Body of pancreas (tissue), 4 donors: ENCODE results near the gene C4B. TPM values are rescaled to one million over a fixed set of nuclear protein-coding genes. Genes with fewer than 3 reads are reported as not detected.
A peak's percentile ranks its signal among the peaks of the same experiment; 100 is the strongest.
"Not testable (repeated sequence)": the region's sequence is repeated elsewhere in the genome, so short reads cannot be mapped to it uniquely, and the experiment has no call there.

Experiments
- ATAC-seq: fragments of 150-250 bp; one replicate; pipeline ENCODE4 v1.9.1; 2016
- DNase-seq, 4 donors: peaks; one replicate each; pipeline ENCODE4 v3.0.0-alpha.2; 2019
- H3K27ac ChIP-seq, 4 donors: fragments of 200-600 bp; sonication (generic); 1 replicate in 3 of 4; 2 replicates in 1 of 4; pipeline versions ENCODE4 v1.5.1 to v1.6.1; 2016 to 2019; ENCODE audit warnings: mild to moderate bottlenecking in 1 of 4, mixed read lengths in 1 of 4, moderate library complexity in 1 of 4
- H3K27me3 ChIP-seq, 2 donors: fragments of 200-600 bp; sonication (generic); one replicate each; pipeline ENCODE4 v1.6.0; 2016; ENCODE audit warnings: mild to moderate bottlenecking in 1 of 2
- H3K36me3 ChIP-seq, 2 donors: fragments of 200-600 bp; sonication (generic); replicated peaks in 1 of 2; 2 replicates each; pipeline ENCODE4 v1.5.1; 2016; ENCODE audit warnings: low read depth in 2 of 2; ENCODE audit not compliant: insufficient read depth in 1 of 2
- H3K4me1 ChIP-seq: fragments of 200-600 bp; sonication (generic); one replicate; pipeline ENCODE4 v1.6.0; 2016
- H3K4me3 ChIP-seq, 2 donors: fragments of 200-600 bp; sonication (generic); 1 replicate in 1 of 2; 2 replicates in 1 of 2; pipeline ENCODE4 v1.5.1; 2016 to 2019
- H3K9me3 ChIP-seq, 3 donors: fragments of 200-600 bp; sonication (generic); 1 replicate in 2 of 3; 2 replicates in 1 of 3; pipeline ENCODE4 v1.5.1; 2016
- CTCF ChIP-seq, 7 experiments: fragments of 450-650 bp in 4 of 7; fragments of 200-600 bp in 3 of 7; sonication (generic) in 3 of 7; IDR thresholded peaks; one replicate each; pipeline ENCODE4 v1.5.1; 2016 to 2019; ENCODE audit warnings: antibody characterized with exemption in 7 of 7
- POLR2A ChIP-seq, 3 donors: fragments of 450-650 bp; IDR thresholded peaks; one replicate each; pipeline ENCODE4 v1.6.1; 2016; ENCODE audit warnings: antibody characterized with exemption in 3 of 3, mild to moderate bottlenecking in 2 of 3
- WGBS, 2 donors: methylation state at CpG; one replicate each; pipeline ENCODE4 v1.1.5; 2017; 5-methylcytosine and 5-hydroxymethylcytosine counted together
- intact Hi-C: fragments of 100-400 bp; cut with DNase I; formaldehyde crosslinking; loops from one replicate; pipeline ENCODE4 v1.15.1; 2023
- total RNA-seq, 2 donors: library from RNA; depleted of rRNA; stranded (reverse); fragments of >200 nt; gene quantifications; one replicate each; pipeline ENCODE4 v1.1.0, GENCODE V29; 2016

C4B gene
- total RNA-seq, 2 donors from 2014 or later, result 57.7 to 77.3 TPM

GRCh38 chr6:31971279-31971992 is 43.2 kb upstream of the C4B start:
- Histone ChIP-seq H3K4me3 (peak overlapping the region; percentile 47 to 49), H3K4me1 (peaks cover 30% of the 10 kb centered on the region), H3K27me3 (no peaks in the 10 kb centered on the region), H3K36me3 (peaks cover 0 to 13% of the 10 kb centered on the region in 2 donors), H3K9me3 (no peaks in the 10 kb centered on the region), H3K27ac (peak overlapping the region; percentile 85 to 96 (median 95))
- ATAC-seq (no peak), DNase-seq (peak in 2 of 4 donors; percentile 13 to 32)
- no peak for TF ChIP-seq POLR2A (IDR thresholded peaks at IDR 0.05)
- TF ChIP-seq CTCF (IDR thresholded peaks at IDR 0.05), result peak in 1 of 7 experiments; percentile 10
- intact Hi-C loops, result no loop called here
- WGBS, 2 donors, result 7 to 20% methylated on average over 28 to 29 of the region's 29 CpGs

- intact Hi-C loops, result no loop called here
- peaks cover 0 to 6% of the 10 kb centered on the region in 2 donors for H3K36me3 ChIP-seq
- no peaks in the 10 kb centered on the region for H3K9me3 ChIP-seq
- H3K27me3 ChIP-seq, result no peaks in the 10 kb centered on the region
- peak within 1 kb of the TSS; percentile 47 to 49 for H3K4me3 ChIP-seq
- ATAC-seq, result peak; percentile 95
- H3K4me1 ChIP-seq, result peaks cover 30% of the 10 kb centered on the region
- peak within 1 kb of the TSS; percentile 85 to 96 (median 95) for H3K27ac ChIP-seq
- 0 to 1% methylated on average over 28 to 62 of the region's 62 CpGs for WGBS, 2 donors
- DNase-seq, result peak; percentile 95 to 98 (median 95)
- TF ChIP-seq CTCF (IDR thresholded peaks at IDR 0.05), result peak in 1 of 7 experiments; percentile 3
- TF ChIP-seq POLR2A (IDR thresholded peaks at IDR 0.05), result peak; percentile 56 to 73 (median 71)
Observed at GRCh38 chr6:31971993-31972708, 42.4 kb upstream of the C4B start, which contains the start of gene DXO. Gene DXO (minus strand): TSS chr6:31972138. CDS start chr6:31971675, 463 bp downstream.

- peak overlapping the region; percentile 47 to 49 for H3K4me3 ChIP-seq
- H3K27me3 ChIP-seq, result no peaks in the 10 kb centered on the region
- ATAC-seq (no peak), DNase-seq (no peak)
- peaks cover 0 to 1% of the 10 kb centered on the region in 2 donors for H3K36me3 ChIP-seq
- peaks cover 30% of the 10 kb centered on the region for H3K4me1 ChIP-seq
- TF ChIP-seq CTCF (IDR thresholded peaks at IDR 0.05), result no peak
- no peak for TF ChIP-seq POLR2A (IDR thresholded peaks at IDR 0.05)
- no peaks in the 10 kb centered on the region for H3K9me3 ChIP-seq
- WGBS, 2 donors, result 5 to 6% methylated on average over 12 to 19 of the region's 19 CpGs
- intact Hi-C loops, result no loop called here
- peak overlapping the region; percentile 85 to 96 (median 95) for H3K27ac ChIP-seq
Observed at GRCh38 chr6:31972709-31973350, 41.8 kb upstream of the C4B start.

GRCh38 chr6:31976065-31976464 is 38.5 kb upstream of the C4B start:
- WGBS, 2 donors, result 90 to 100% methylated on average over 2 of the region's 30 CpGs
- DNase-seq, H3K27me3 ChIP-seq, intact Hi-C loops, H3K27ac ChIP-seq, H3K36me3 ChIP-seq, ATAC-seq, H3K9me3 ChIP-seq, H3K4me3 ChIP-seq: not testable (repeated sequence)
- peaks cover 16% of the 10 kb centered on the region for H3K4me1 ChIP-seq
